Keratinocyte (primary cell): Measurements from ENCODE around the gene KLHL36. TPM values are rescaled to one million over a fixed set of nuclear protein-coding genes. Genes with fewer than 3 reads are reported as not detected.

ENCODE experiments used
- DNase-seq: peaks from one replicate; pipeline ENCODE4 v3.0.0-alpha.2; 2011; ENCODE audit warnings: low read depth, missing footprints, low spot score
- FAIRE-seq: peaks from 2 replicates; lab custom pipeline; 2011; peaks lifted over from hg19 to GRCh38; lab: Jason Lieb, UNC
- H2AFZ ChIP-seq: 2 replicates; pipeline ENCODE4 v1.6.0; 2012; ENCODE audit warnings: low read length, control low read depth, inconsistent platforms; ENCODE audit not compliant: control insufficient read depth
- H3K27ac ChIP-seq: 2 replicates; pipeline ENCODE4 v1.5.1; 2011; ENCODE audit warnings: low read length; ENCODE audit not compliant: control insufficient read depth, insufficient read depth
- H3K27me3 ChIP-seq: 3 replicates; pipeline ENCODE4 v1.6.0; 2011; ENCODE audit warnings: low read length; ENCODE audit not compliant: control insufficient read depth, insufficient read depth; ENCODE audit errors: extremely low read depth
- H3K36me3 ChIP-seq, 2 experiments: 2 replicates in 1 of 2; 3 replicates in 1 of 2; pipeline ENCODE4 v1.5.1; 2011; ENCODE audit warnings: low read length in 2 of 2, mild to moderate bottlenecking in 1 of 2; ENCODE audit not compliant: control insufficient read depth in 2 of 2, insufficient read depth in 2 of 2; ENCODE audit errors: extremely low read depth in 1 of 2
- H3K4me1 ChIP-seq: 3 replicates; pipeline ENCODE4 v1.5.1; 2011; ENCODE audit warnings: low read length; ENCODE audit not compliant: control insufficient read depth, insufficient read depth; ENCODE audit errors: extremely low read depth
- H3K4me2 ChIP-seq: 3 replicates; pipeline ENCODE4 v1.6.0; 2011; ENCODE audit warnings: low read depth, low read length; ENCODE audit not compliant: control insufficient read depth, insufficient read depth; ENCODE audit errors: extremely low read depth
- H3K4me3 ChIP-seq, 3 experiments: fragments of 200-600 bp in 1 of 3; sonication (generic) in 1 of 3; 2 replicates in 2 of 3; 3 replicates in 1 of 3; pipeline ENCODE4 v1.5.1; 2011 to 2016; ENCODE audit warnings: low read length in 3 of 3, mild to moderate bottlenecking in 3 of 3, control low read depth in 2 of 3, inconsistent platforms in 1 of 3, low read depth in 1 of 3, mixed read lengths in 1 of 3, mixed run types in 1 of 3, moderate library complexity in 1 of 3; ENCODE audit not compliant: control insufficient read depth in 2 of 3, insufficient read depth in 2 of 3; ENCODE audit errors: extremely low read depth in 1 of 3
- H3K79me2 ChIP-seq: 2 replicates; pipeline ENCODE4 v1.6.0; 2012; ENCODE audit warnings: low read length; ENCODE audit not compliant: control insufficient read depth, insufficient read depth
- H3K9ac ChIP-seq: 3 replicates; pipeline ENCODE4 v1.6.0; 2011; ENCODE audit warnings: low read length; ENCODE audit not compliant: control insufficient read depth, insufficient read depth; ENCODE audit errors: extremely low read depth
- H3K9me1 ChIP-seq: 3 replicates; pipeline ENCODE4 v1.6.0; 2011; ENCODE audit warnings: low read length; ENCODE audit not compliant: control insufficient read depth, insufficient read depth; ENCODE audit errors: extremely low read depth
- H3K9me3 ChIP-seq: 2 replicates; pipeline ENCODE4 v1.5.1; 2012; ENCODE audit warnings: low read depth, low read length; ENCODE audit not compliant: control insufficient read depth
- H4K20me1 ChIP-seq: 3 replicates; pipeline ENCODE4 v1.6.0; 2011; ENCODE audit warnings: low read length; ENCODE audit not compliant: control insufficient read depth, insufficient read depth; ENCODE audit errors: extremely low read depth
- EZH2 ChIP-seq: IDR thresholded peaks from one replicate; pipeline ENCODE4 v1.6.1; 2012; ENCODE audit warnings: inconsistent platforms, mild to moderate bottlenecking, low read length, moderate library complexity
- dilution Hi-C: fragments of 300-500 bp; cut with MboI; formaldehyde crosslinking; loops from one replicate; pipeline ENCODE4 v1.7.0; 2020; ENCODE audit warnings: low sequenced_read_pairs; ENCODE audit not compliant: extremely low pct_ligation_motif_present
- polyA plus RNA-seq, 5 experiments: library from polyadenylated mRNA; depleted of rRNA in 3 of 5; stranded (reverse) in 3 of 5; stranded (forward) in 1 of 5; unstranded in 1 of 5; fragments of >200 nt; gene quantifications; 1 replicate in 1 of 5; 2 replicates in 3 of 5; 3 replicates in 1 of 5; pipeline versions ENCODE4 v1.2.1 to v1.2.3, GENCODE V29; 2011 to 2012; ENCODE audit warnings: missing spikeins in 2 of 5, low read depth in 1 of 5, low replicate concordance in 1 of 5
- TF ChIP-seq, protein P1 (sequence below), 3 experiments: IDR thresholded peaks in 1 of 3; conservative IDR thresholded peaks in 1 of 3; optimal IDR thresholded peaks in 1 of 3; 2 replicates in 2 of 3; 3 replicates in 1 of 3; pipeline versions ENCODE3 to v1.5.1; 2011; ENCODE audit warnings: low read length in 3 of 3, mild to moderate bottlenecking in 3 of 3, moderate library complexity in 2 of 3, control low read depth in 1 of 3, inconsistent platforms in 1 of 3; ENCODE audit not compliant: insufficient read depth in 2 of 3; ENCODE audit errors: extremely low read depth in 1 of 3

Gene KLHL36
- polyA plus RNA-seq, 1 donor (not counting 4 experiments of a cell fraction or from before 2014, with no cell fraction given), result 27.5 TPM

DNA sequence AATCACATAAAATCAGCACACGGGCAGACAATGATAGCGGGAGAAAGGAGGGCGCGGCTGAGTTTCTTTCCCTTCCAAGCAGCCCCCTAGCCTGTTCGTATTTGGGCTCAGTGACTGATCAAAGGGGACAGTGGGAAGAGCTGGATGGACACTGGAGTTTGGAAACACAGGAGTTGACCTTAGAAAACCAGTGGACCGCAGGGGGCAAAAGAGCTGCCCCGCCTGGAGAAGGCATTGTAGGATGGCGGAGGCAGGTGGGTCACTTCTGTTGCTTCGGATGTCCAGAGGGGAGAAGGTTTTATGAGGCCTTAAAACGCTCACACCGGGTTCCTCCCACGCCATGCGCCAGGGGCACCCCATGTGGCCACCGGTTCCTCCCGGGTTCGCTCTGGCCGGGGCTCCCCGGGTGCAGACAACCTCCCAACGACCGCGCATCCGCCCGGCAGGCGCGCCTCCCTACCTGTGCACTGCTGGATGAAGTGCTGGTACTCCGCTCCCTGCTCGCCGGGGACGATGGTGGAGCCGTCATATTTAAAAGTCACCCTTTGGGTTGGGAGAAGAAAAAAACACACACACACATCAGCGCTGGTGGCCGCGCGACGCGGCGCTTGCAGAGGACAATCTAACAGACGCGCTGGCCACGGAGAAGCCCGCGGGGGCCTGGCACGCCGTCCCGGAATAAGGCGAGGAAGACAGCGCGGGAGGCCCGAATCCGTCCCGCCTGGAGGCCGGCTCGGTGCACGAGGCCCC lies 31.1 kb upstream of the KLHL36 start:
- H2AFZ ChIP-seq, result no peak overlapping the region
- peaks cover 10 to 26% of the 10 kb centered on the region in 2 experiments for H3K36me3 ChIP-seq
- H3K4me1 ChIP-seq, result peaks cover 24% of the 10 kb centered on the region
- peaks cover 6% of the 10 kb centered on the region for H3K9me1 ChIP-seq
- no peak for DNase-seq
- no peak for TF ChIP-seq EZH2
- TF ChIP-seq, protein P1, sequence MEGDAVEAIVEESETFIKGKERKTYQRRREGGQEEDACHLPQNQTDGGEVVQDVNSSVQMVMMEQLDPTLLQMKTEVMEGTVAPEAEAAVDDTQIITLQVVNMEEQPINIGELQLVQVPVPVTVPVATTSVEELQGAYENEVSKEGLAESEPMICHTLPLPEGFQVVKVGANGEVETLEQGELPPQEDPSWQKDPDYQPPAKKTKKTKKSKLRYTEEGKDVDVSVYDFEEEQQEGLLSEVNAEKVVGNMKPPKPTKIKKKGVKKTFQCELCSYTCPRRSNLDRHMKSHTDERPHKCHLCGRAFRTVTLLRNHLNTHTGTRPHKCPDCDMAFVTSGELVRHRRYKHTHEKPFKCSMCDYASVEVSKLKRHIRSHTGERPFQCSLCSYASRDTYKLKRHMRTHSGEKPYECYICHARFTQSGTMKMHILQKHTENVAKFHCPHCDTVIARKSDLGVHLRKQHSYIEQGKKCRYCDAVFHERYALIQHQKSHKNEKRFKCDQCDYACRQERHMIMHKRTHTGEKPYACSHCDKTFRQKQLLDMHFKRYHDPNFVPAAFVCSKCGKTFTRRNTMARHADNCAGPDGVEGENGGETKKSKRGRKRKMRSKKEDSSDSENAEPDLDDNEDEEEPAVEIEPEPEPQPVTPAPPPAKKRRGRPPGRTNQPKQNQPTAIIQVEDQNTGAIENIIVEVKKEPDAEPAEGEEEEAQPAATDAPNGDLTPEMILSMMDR (optimal IDR thresholded peaks at IDR 0.05 in 1 of 3, IDR thresholded peaks at IDR 0.05 in 1 of 3, conservative IDR thresholded peaks at IDR 0.05 in 1 of 3; ENCODE audit: extremely low read depth in 1 of 3, insufficient read depth in 2 of 3, low read length in 3 of 3), result no peak
- peak overlapping the region; percentile 91 for H3K4me2 ChIP-seq
- H3K27me3 ChIP-seq, result no peaks in the 10 kb centered on the region
- peaks cover 55% of the 10 kb centered on the region for H3K79me2 ChIP-seq
- peak overlapping the region; percentile 76 for H3K9ac ChIP-seq
- H3K4me3 ChIP-seq, result peak overlapping the region; percentile 71 to 92 (median 86)
- H3K27ac ChIP-seq, result peak overlapping the region; percentile 38
- no peaks in the 10 kb centered on the region for H3K9me3 ChIP-seq
- H4K20me1 ChIP-seq, result peaks cover 9% of the 10 kb centered on the region
- FAIRE-seq, result no peak
- dilution Hi-C loops, result no loop called here

DNA sequence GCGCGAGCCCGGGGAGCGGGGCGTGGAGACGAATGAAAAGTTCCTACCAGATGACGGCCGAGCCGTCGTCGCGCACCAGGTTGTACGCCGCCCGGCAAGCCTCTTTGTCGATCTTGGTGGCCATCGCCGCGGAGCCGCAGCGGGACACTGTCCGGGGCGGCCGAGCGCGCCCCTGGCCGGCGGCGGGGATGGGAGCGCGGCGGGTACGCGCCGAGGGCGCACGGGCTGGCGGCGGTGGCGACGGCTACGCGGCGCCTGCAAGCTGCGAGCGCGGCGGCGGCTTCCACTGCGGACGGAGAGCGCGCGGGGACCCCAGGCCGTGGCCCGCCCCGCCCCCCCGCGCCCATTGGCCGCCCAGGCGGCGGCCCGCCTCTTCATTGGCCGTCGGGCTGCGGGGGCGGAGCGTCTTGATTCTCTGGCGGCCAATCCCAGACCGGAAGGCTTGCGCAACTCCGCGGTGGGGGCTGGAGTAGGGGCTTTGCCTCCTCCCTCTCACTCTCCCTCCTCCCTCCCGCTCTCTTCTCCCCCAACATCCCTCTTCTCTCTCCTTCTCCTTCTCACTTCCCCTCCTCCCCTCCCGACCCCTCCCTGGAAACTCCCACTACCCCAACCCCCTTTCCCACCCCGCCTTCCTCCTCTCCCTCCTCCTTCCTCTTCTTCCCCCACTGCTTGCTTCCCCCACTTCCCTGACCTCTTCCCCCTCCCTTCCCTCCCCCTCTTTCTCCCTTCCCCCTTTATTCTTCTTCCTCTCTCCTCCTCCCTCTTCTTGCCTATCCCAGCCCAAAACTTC lies 30.3 kb upstream of the KLHL36 start, which contains the start of gene COTL1:
Gene COTL1, minus strand, starts transcription at position 288 of the 790 bp plus-strand sequence. Its CDS starts 164 bp downstream, at position 124.
- Histone ChIP-seq H2AFZ (no peak within 1 kb of the TSS), H4K20me1 (peaks cover 9% of the 10 kb centered on the region), H3K4me3 (peak within 1 kb of the TSS; percentile 71 to 92 (median 86)), H3K79me2 (peaks cover 48% of the 10 kb centered on the region), H3K27me3 (no peaks in the 10 kb centered on the region), H3K9ac (peak within 1 kb of the TSS; percentile 76), H3K9me1 (peaks cover 6% of the 10 kb centered on the region), H3K36me3 (peaks cover 10 to 22% of the 10 kb centered on the region in 2 experiments), H3K4me2 (peak within 1 kb of the TSS; percentile 91), H3K27ac (peak within 1 kb of the TSS; percentile 88), H3K4me1 (peaks cover 24% of the 10 kb centered on the region), H3K9me3 (no peaks in the 10 kb centered on the region)
- dilution Hi-C loops, result no loop called here
- TF ChIP-seq EZH2, result no peak
- TF ChIP-seq, protein P1 (optimal IDR thresholded peaks at IDR 0.05 in 1 of 3, IDR thresholded peaks at IDR 0.05 in 1 of 3, conservative IDR thresholded peaks at IDR 0.05 in 1 of 3; ENCODE audit: extremely low read depth in 1 of 3, insufficient read depth in 2 of 3, low read length in 3 of 3), result no peak
- DNase-seq, result peak; percentile 93
- FAIRE-seq, result no peak
